GM19238 (cell line): ENCODE results near the gene PICK1.
"Not testable (repeated sequence)": the region's sequence is repeated elsewhere in the genome, so short reads cannot be mapped to it uniquely, and the experiment has no call there.

Experiments
- DNase-seq: peaks from one replicate; pipeline ENCODE4 v3.0.0; 2011; ENCODE audit warnings: low spot score; ENCODE audit not compliant: insufficient read length

Gene PICK1

DNA sequence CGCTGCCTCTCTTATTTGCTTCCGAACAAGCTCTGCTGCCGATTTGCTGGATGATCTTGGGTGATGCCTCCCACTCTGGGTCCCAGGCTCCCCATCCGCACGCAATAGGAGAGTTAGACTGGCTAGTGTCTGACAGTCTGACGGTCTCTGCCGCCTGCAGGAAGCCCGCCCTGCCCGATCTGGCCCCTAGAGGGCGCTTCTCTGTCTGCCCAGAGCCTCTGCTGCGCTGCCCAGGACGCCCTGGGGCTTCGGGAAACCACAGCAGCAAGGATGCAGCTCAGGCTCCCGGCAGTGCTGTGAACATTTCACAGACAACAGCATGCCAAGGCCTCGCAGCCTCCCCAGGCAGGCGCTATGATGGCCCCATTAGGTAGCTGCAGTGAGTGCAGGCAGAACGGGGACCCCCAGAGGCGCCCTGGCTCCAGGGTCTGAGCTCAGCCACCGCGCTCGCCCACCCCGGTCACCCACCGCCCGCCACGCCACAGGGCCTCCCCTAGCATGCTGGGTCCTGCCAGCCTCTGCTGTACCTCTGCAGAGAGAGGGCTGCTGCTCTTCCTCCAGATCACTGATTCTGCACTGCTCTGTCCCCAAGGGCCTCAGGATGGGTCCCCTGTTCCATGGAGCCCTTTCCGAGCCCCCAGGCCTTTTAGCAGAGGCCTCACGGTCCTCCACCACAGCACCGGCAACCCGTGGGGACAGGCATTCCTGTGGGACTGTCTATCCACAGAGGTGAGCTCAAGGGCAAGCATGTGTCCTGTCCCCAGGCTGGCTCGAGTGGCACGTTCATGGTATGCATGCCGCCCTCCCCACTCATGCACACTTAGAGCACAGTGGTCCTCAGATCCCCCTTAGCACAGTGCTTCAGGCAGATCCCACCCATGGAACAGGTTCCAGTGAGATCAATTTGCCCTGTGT is 57.5 kb downstream of the PICK1 start:
- DNase-seq = peak; percentile 90

- DNase-seq = no peak
Observed at GRCh38 chr22:38115423-38116205, 58.4 kb downstream of the PICK1 start.

GRCh38 chr22:38117556-38117955 is 60.4 kb downstream of the PICK1 start:
- DNase-seq = not testable (repeated sequence)

DNA sequence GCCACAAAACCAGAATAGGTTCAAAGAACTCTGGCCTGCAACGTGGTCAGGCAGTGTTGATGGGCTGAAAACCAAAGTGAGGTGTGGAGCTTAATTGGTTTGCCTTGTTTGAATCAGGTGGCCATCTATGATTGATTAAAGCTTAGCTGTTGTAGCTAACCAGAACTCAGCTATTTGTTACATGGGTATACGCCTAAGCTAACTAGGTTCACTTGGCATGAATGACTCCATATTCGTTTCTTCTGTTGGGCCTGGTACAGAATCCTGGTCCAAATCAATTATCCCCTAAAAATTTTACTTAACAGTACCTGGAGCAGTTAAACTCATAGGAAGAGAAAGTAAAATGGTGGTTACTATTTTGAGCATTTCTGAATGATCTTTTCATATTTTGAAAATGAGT is 61.0 kb downstream of the PICK1 start:
- DNase-seq = no peak

GRCh38 chr22:38118747-38119146 is 61.5 kb downstream of the PICK1 start:
- DNase-seq = not testable (repeated sequence)

DNA sequence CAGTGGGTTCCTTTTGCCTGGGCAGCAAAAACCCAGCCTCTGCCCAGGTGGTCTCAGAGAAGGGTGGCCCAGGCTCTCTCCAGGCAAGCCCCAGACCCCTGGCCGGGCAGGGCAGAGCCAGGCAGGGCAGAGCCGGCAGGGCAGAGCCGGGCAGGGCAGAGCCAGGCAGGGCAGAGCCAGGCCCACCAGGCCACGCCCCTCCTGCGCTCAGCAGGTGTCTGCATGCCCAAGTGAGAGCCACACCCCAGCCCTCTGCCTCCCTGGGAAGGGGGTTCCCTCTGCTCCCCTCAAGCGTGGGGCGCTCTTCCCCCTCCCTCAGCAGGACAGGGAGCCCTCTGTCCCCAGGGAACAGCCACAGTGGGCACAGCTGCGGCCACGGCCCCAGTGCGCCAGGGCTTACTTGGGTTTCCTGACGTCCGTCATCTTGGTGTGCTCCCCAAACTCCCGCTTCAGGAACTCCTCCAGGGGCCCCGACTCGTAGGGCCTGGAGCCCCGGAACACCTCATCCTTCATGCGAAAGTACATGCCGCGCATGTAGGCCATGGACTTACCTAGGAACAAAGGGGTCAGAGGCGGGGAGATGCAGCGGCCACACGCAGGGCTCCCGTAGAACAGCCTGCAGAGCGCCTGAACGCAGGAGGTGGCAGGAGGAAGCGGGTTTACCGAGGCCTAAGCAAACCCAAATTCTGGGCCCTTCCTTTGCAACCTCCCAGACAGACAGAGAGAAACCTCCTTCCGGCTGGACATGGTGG is 63.3 kb downstream of the PICK1 start:
- no peak for DNase-seq

GRCh38 chr22:38122616-38123015 is 65.4 kb downstream of the PICK1 start:
- no peak for DNase-seq

GRCh38 chr22:38124236-38124974 is 67.2 kb downstream of the PICK1 start:
- no peak for DNase-seq

DNA sequence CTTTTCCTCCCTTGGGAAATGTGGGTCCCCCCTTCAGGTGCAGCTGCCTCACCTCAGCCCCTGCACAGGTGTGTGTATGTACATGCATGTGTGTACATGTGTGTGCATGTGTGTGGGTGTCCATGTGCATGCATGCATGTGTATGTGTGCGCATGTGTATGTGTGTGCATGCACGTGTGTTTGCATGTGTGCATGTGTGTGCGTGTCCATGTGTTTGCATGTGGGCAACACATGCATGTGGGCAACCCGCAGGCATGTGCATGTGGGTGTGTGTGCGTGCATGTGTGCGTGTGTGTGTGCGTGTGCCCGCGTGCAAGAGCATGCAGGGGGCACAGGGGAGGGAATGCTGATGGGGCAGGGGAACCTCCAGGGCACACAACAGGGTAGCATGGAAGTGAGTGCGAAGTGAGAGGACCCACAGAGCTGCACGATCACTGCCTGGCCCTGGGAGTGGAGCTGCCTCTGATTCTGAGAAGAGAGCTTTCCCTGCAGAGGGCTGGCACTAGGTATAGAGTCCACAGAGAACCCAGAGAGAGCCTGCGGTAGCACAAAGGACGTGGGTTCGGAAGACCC is 67.9 kb downstream of the PICK1 start:
- no peak for DNase-seq
